Heart left ventricle (tissue), 16 donors: ENCODE measurements around the gene NACAD. TPM values are rescaled to one million over a fixed set of nuclear protein-coding genes. Genes with fewer than 3 reads are reported as not detected.
"Not testable (repeated sequence)": the region's sequence is repeated elsewhere in the genome, so short reads cannot be mapped to it uniquely, and the experiment has no call there.

Source experiments
- ATAC-seq, 4 donors: fragments of 200-7000 bp; cut with Tn5 transposase; one replicate each; pipeline ENCODE4 v1.9.1; 2020 to 2022; ENCODE audit warnings: moderate library complexity in 4 of 4, mild to moderate bottlenecking in 3 of 4, moderate number of reproducible peaks in 1 of 4
- DNase-seq, 5 donors: peaks; one replicate each; pipeline ENCODE4 v3.0.0-alpha.2; 2020
- H3K27ac ChIP-seq, 12 donors: fragments of 200-600 bp; sonication (generic) in 4 of 12; one replicate each; pipeline versions ENCODE4 v1.5.0 to v1.8.0; 2016 to 2022; ENCODE audit warnings: mild to moderate bottlenecking in 2 of 12
- H3K27me3 ChIP-seq, 9 donors: fragments of 200-600 bp; sonication (generic) in 2 of 9; one replicate each; pipeline versions ENCODE4 v1.5.1 to v1.8.0; 2016 to 2022; ENCODE audit warnings: mild to moderate bottlenecking in 3 of 9
- H3K36me3 ChIP-seq, 9 donors: fragments of 200-600 bp; sonication (generic) in 2 of 9; one replicate each; pipeline versions ENCODE4 v1.5.0 to v1.8.0; 2018 to 2022; ENCODE audit warnings: mild to moderate bottlenecking in 2 of 9
- H3K4me1 ChIP-seq, 12 donors: fragments of 200-600 bp; sonication (generic) in 4 of 12; one replicate each; pipeline versions ENCODE4 v1.5.0 to v1.8.0; 2016 to 2022; ENCODE audit warnings: mild to moderate bottlenecking in 3 of 12
- H3K4me3 ChIP-seq, 12 donors: fragments of 200-600 bp; sonication (generic) in 4 of 12; one replicate each; pipeline versions ENCODE4 v1.5.0 to v1.8.0; 2017 to 2022; ENCODE audit warnings: mild to moderate bottlenecking in 9 of 12, moderate library complexity in 4 of 12
- H3K9me3 ChIP-seq, 12 donors: fragments of 200-600 bp; sonication (generic) in 4 of 12; one replicate each; pipeline versions ENCODE4 v1.5.0 to v1.8.0; 2016 to 2022; ENCODE audit warnings: mild to moderate bottlenecking in 1 of 12
- CTCF ChIP-seq, 12 donors: fragments of 200-600 bp; sonication (generic) in 4 of 12; IDR thresholded peaks; one replicate each; pipeline versions ENCODE4 v1.5.0 to v1.8.0; 2018 to 2022; ENCODE audit warnings: antibody characterized with exemption in 12 of 12, mild to moderate bottlenecking in 5 of 12
- POLR2A ChIP-seq, 2 donors: fragments of 450-650 bp; IDR thresholded peaks; one replicate each; pipeline ENCODE4 v1.6.1; 2017; ENCODE audit warnings: antibody characterized with exemption in 2 of 2, mild to moderate bottlenecking in 2 of 2, moderate library complexity in 2 of 2
- WGBS, 4 donors: extraction: QIAGEN DNeasy Blood & Tissue Kit in 2 of 4; methylation state at CpG; one replicate each; pipeline versions ENCODE4 v1.1.5 to v1.1.7; 2013 to 2018; 5-methylcytosine and 5-hydroxymethylcytosine counted together
- intact Hi-C, 10 donors: fragments of 100-400 bp; cut with DNase I; formaldehyde crosslinking; loops; one replicate each; pipeline versions ENCODE4 v1.11.1 to v1.14.2; 2022
- polyA plus RNA-seq, 2 donors: library from polyadenylated mRNA; stranded (reverse); fragments of 200-250 nt; gene quantifications; one replicate each; pipeline ENCODE4 v1.2.3, GENCODE V29; 2013
- total RNA-seq, 9 donors: library from RNA; depleted of rRNA in 2 of 9; stranded (reverse); fragments of >200 nt in 2 of 9; fragmentation: NEBNext Ultra II Directional in 3 of 9; extraction: Animal tissue kit (Norgen Biotek cat#: 25700) in 3 of 9; gene quantifications; one replicate each; pipeline versions ENCODE4 v1.1.0 to v1.2.4, GENCODE V29; 2016 to 2023
- donor health status: ischemic (EF 13 %, LVEDD 7.1; RV severe dilation, severe dysfunction).
- donor health status: healthy with polysubstance abuse.
- donor health status: DM: no; HTN: yes; CAD: no.
- donor health status: DM: no; HTN: no; CAD: no.
- donor health status: ischemic (EF 25% LVEDD 6.9; RV normal size, moderate dysfunction).
- donor health status: ischemic (EF 25% LVEDD 5.7; RV mildly dilated, moderate dysfunction).
- donor health status: healthy.
- donor health status: DM: yes; HTN: yes; CAD: no.
- donor health status: ischemic (EF 35%, LVEDD 5.7; RV mildly dilated, moderate dysfunction).
- donor health status: nonischemic (EF 11% LVEDD 7.7; RV severe dilation, severe dysfunction).
- donor health status: DM: yes; HTN: yes; CAD: no.
- donor health status: PGD.
- donor health status: ischemic (EF 29% LVEDD 5.4; RV normal size, mild dysfunction).
- donor health status: nonischemic (EF 23%, LVEDD 6.1; RV moderate dilation, normal function).

NACAD gene
- total and polyA plus RNA-seq, 11 donors = 1.9 to 16.3 (median 5.3) TPM

GRCh38 chr7:45035371-45035770, 53.4 kb downstream of the NACAD start:
- no peak overlapping the region for H3K4me3 ChIP-seq
- WGBS, 4 donors = 90 to 95% (median 93%) methylated on average over 5 of the region's 5 CpGs
- H3K9me3 ChIP-seq = no peaks in the 10 kb centered on the region
- peaks cover 0 to 36% (median 23%) of the 10 kb centered on the region in 9 donors for H3K36me3 ChIP-seq
- no peak for ATAC-seq
- DNase-seq = no peak
- H3K27ac ChIP-seq = no peak overlapping the region
- intact Hi-C loops = no loop called here
- TF ChIP-seq CTCF (IDR thresholded peaks at IDR 0.05) (no peak), POLR2A (IDR thresholded peaks at IDR 0.05) (no peak)
- peaks cover 0 to 51% (median 12%) of the 10 kb centered on the region in 12 donors for H3K4me1 ChIP-seq
- no peaks in the 10 kb centered on the region for H3K27me3 ChIP-seq

- H3K27ac ChIP-seq, H3K9me3 ChIP-seq, H3K27me3 ChIP-seq, H3K4me3 ChIP-seq, ATAC-seq, DNase-seq: not testable (repeated sequence)
- intact Hi-C loops = loop anchor here in 1 of 10 donors (5.0 kb wide), 1 partner anchor 38 kb away; no protein-coding TSS in a partner anchor
- Histone ChIP-seq H3K4me1 (peaks cover 0 to 55% (median 12%) of the 10 kb centered on the region in 12 donors), H3K36me3 (peaks cover 0 to 29% (median 16%) of the 10 kb centered on the region in 9 donors)
- WGBS, 4 donors = 78 to 99% (median 93%) methylated on average over 5 of the region's 5 CpGs
Measured at GRCh38 chr7:45034710-45035109, 54.1 kb downstream of the NACAD start.

- TF ChIP-seq POLR2A (IDR thresholded peaks at IDR 0.05) (no peak), CTCF (IDR thresholded peaks at IDR 0.05) (no peak)
- Histone ChIP-seq H3K4me3 (no peak overlapping the region), H3K27me3 (no peaks in the 10 kb centered on the region), H3K27ac (peak overlapping the region in 2 of 12 donors; percentile 2 to 18), H3K4me1 (peaks cover 0 to 63% (median 12%) of the 10 kb centered on the region in 12 donors), H3K9me3 (no peaks in the 10 kb centered on the region), H3K36me3 (peaks cover 0 to 21% (median 8%) of the 10 kb centered on the region in 9 donors)
- WGBS, 4 donors = 50 to 78% (median 55%) methylated on average over 4 of the region's 4 CpGs
- DNase-seq (peak in 2 of 5 donors; percentile 39 to 46), ATAC-seq (peak; percentile 55 to 75 (median 72))
- intact Hi-C loops = loop anchor here in 1 of 10 donors (5.0 kb wide), 1 partner anchor 38 kb away; no protein-coding TSS in a partner anchor
Measured at GRCh38 chr7:45033931-45034290, 54.9 kb downstream of the NACAD start.

GRCh38 chr7:45033261-45033930, 55.4 kb downstream of the NACAD start:
- no peak for DNase-seq
- peaks cover 0 to 66% (median 12%) of the 10 kb centered on the region in 12 donors for H3K4me1 ChIP-seq
- intact Hi-C loops = loop anchor here in 1 of 10 donors (5.0 kb wide), 1 partner anchor 39 kb away; no protein-coding TSS in a partner anchor

More at GRCh38 chr7:45033261-45033930, 55.4 kb downstream of the NACAD start:
- TF ChIP-seq CTCF (IDR thresholded peaks at IDR 0.05) (no peak), POLR2A (IDR thresholded peaks at IDR 0.05) (no peak)
- Histone ChIP-seq H3K9me3 (no peaks in the 10 kb centered on the region), H3K36me3 (peaks cover 0 to 17% (median 3%) of the 10 kb centered on the region in 9 donors), H3K27me3 (no peaks in the 10 kb centered on the region), H3K4me3 (no peak overlapping the region), H3K27ac (peak overlapping the region in 2 of 12 donors; percentile 2 to 18)
- ATAC-seq = peak in 1 of 4 donors; percentile 18
- WGBS, 4 donors = 67 to 89% (median 79%) methylated on average over 1 of the region's 1 CpG
